ENCODE data around the gene FAM184A.
"Not testable (repeated sequence)": the region's sequence is repeated elsewhere in the genome, so short reads cannot be mapped to it uniquely, and the experiment has no call there.

Gene FAM184A

GRCh38 chr6:119097815-119098361, 19.4 kb upstream of the FAM184A start:
- not testable (repeated sequence) for H3K27ac ChIP-seq (ENCODE audit: low read depth, low read length); H3K4me1 ChIP-seq (ENCODE audit: control insufficient read depth, insufficient read depth, low read length); H3K36me3 ChIP-seq (ENCODE audit: control insufficient read depth, insufficient read depth, low read length); H3K9ac ChIP-seq (ENCODE audit: low read length); H3K4me3 ChIP-seq (ENCODE audit: low read depth, low read length); H3K9me3 ChIP-seq (ENCODE audit: control insufficient read depth, insufficient read depth, low read depth, low read length); H3K27me3 ChIP-seq (ENCODE audit: control insufficient read depth, insufficient read depth, low read length)

GRCh38 chr6:119096721-119097565, 18.5 kb upstream of the FAM184A start:
- H3K27me3 ChIP-seq (ENCODE audit: control insufficient read depth, insufficient read depth, low read length) = no peaks in the 10 kb centered on the region
- H3K36me3 ChIP-seq (ENCODE audit: control insufficient read depth, insufficient read depth, low read length) = no peaks in the 10 kb centered on the region
- H3K9ac ChIP-seq (ENCODE audit: low read length) = no peak overlapping the region
- peaks cover 5% of the 10 kb centered on the region; the same call in 1 of the 2 replicates for H3K4me1 ChIP-seq (ENCODE audit: control insufficient read depth, insufficient read depth, low read length)
- no peak overlapping the region for H3K27ac ChIP-seq (ENCODE audit: low read depth, low read length)
- no peak overlapping the region for H3K4me3 ChIP-seq (ENCODE audit: low read depth, low read length)
- H3K9me3 ChIP-seq (ENCODE audit: control insufficient read depth, insufficient read depth, low read depth, low read length) = no peaks in the 10 kb centered on the region

GRCh38 chr6:119090256-119090655, 11.8 kb upstream of the FAM184A start:
- H3K4me1 ChIP-seq (ENCODE audit: control insufficient read depth, insufficient read depth, low read length) = no peaks in the 10 kb centered on the region
- H3K9me3 ChIP-seq (ENCODE audit: control insufficient read depth, insufficient read depth, low read depth, low read length) = no peaks in the 10 kb centered on the region
- no peak overlapping the region for H3K9ac ChIP-seq (ENCODE audit: low read length)
- no peak overlapping the region for H3K27ac ChIP-seq (ENCODE audit: low read depth, low read length)
- H3K4me3 ChIP-seq (ENCODE audit: low read depth, low read length) = no peak overlapping the region
- H3K36me3 ChIP-seq (ENCODE audit: control insufficient read depth, insufficient read depth, low read length) = no peaks in the 10 kb centered on the region
- no peaks in the 10 kb centered on the region for H3K27me3 ChIP-seq (ENCODE audit: control insufficient read depth, insufficient read depth, low read length)

- Histone ChIP-seq H3K27ac (ENCODE audit: low read depth, low read length) (no peak overlapping the region), H3K9me3 (ENCODE audit: control insufficient read depth, insufficient read depth, low read depth, low read length) (peaks cover 42% of the 10 kb centered on the region), H3K4me1 (ENCODE audit: control insufficient read depth, insufficient read depth, low read length) (no peaks in the 10 kb centered on the region), H3K9ac (ENCODE audit: low read length) (no peak overlapping the region), H3K27me3 (ENCODE audit: control insufficient read depth, insufficient read depth, low read length) (peaks cover 5% of the 10 kb centered on the region), H3K36me3 (ENCODE audit: control insufficient read depth, insufficient read depth, low read length) (no peaks in the 10 kb centered on the region), H3K4me3 (ENCODE audit: low read depth, low read length) (no peak overlapping the region)
These were observed 6.3 kb upstream of the FAM184A start for GRCh38 chr6:119084784-119085183.

GRCh38 chr6:119083007-119083406, 4.5 kb upstream of the FAM184A start:
- no peak overlapping the region for H3K9ac ChIP-seq (ENCODE audit: low read length)
- H3K4me3 ChIP-seq (ENCODE audit: low read depth, low read length) = no peak overlapping the region
- H3K27ac ChIP-seq (ENCODE audit: low read depth, low read length) = no peak overlapping the region
- peaks cover 20% of the 10 kb centered on the region for H3K27me3 ChIP-seq (ENCODE audit: control insufficient read depth, insufficient read depth, low read length)
- H3K9me3 ChIP-seq (ENCODE audit: control insufficient read depth, insufficient read depth, low read depth, low read length) = peaks cover 42% of the 10 kb centered on the region
- no peaks in the 10 kb centered on the region for H3K4me1 ChIP-seq (ENCODE audit: control insufficient read depth, insufficient read depth, low read length)
- no peaks in the 10 kb centered on the region for H3K36me3 ChIP-seq (ENCODE audit: control insufficient read depth, insufficient read depth, low read length)

- no peaks in the 10 kb centered on the region for H3K36me3 ChIP-seq (ENCODE audit: control insufficient read depth, insufficient read depth, low read length)
- H3K4me3 ChIP-seq (ENCODE audit: low read depth, low read length) = peak overlapping the region; percentile 63
- H3K4me1 ChIP-seq (ENCODE audit: control insufficient read depth, insufficient read depth, low read length) = no peaks in the 10 kb centered on the region
- peaks cover 36% of the 10 kb centered on the region for H3K9me3 ChIP-seq (ENCODE audit: control insufficient read depth, insufficient read depth, low read depth, low read length)
- H3K9ac ChIP-seq (ENCODE audit: low read length) = no peak overlapping the region
- H3K27me3 ChIP-seq (ENCODE audit: control insufficient read depth, insufficient read depth, low read length) = peaks cover 39% of the 10 kb centered on the region
- no peak overlapping the region for H3K27ac ChIP-seq (ENCODE audit: low read depth, low read length)
These were observed 882 bp upstream of the FAM184A start for GRCh38 chr6:119079283-119079809.

- Histone ChIP-seq H3K4me3 (ENCODE audit: low read depth, low read length) (peak overlapping the region; percentile 63), H3K36me3 (ENCODE audit: control insufficient read depth, insufficient read depth, low read length) (no peaks in the 10 kb centered on the region), H3K4me1 (ENCODE audit: control insufficient read depth, insufficient read depth, low read length) (no peaks in the 10 kb centered on the region), H3K9me3 (ENCODE audit: control insufficient read depth, insufficient read depth, low read depth, low read length) (peaks cover 20% of the 10 kb centered on the region), H3K9ac (ENCODE audit: low read length) (peak overlapping the region; percentile 12), H3K27ac (ENCODE audit: low read depth, low read length) (no peak overlapping the region), H3K27me3 (ENCODE audit: control insufficient read depth, insufficient read depth, low read length) (peaks cover 39% of the 10 kb centered on the region)
These were observed 655 bp downstream of the FAM184A start for GRCh38 chr6:119077643-119078375.

GRCh38 chr6:119077391-119077642, 1.1 kb downstream of the FAM184A start:
- no peak overlapping the region for H3K9ac ChIP-seq (ENCODE audit: low read length)
- H3K4me3 ChIP-seq (ENCODE audit: low read depth, low read length) = peak overlapping the region; percentile 63
- no peaks in the 10 kb centered on the region for H3K4me1 ChIP-seq (ENCODE audit: control insufficient read depth, insufficient read depth, low read length)
- no peaks in the 10 kb centered on the region for H3K36me3 ChIP-seq (ENCODE audit: control insufficient read depth, insufficient read depth, low read length)
- no peak overlapping the region for H3K27ac ChIP-seq (ENCODE audit: low read depth, low read length)
- peaks cover 15% of the 10 kb centered on the region for H3K9me3 ChIP-seq (ENCODE audit: control insufficient read depth, insufficient read depth, low read depth, low read length)
- H3K27me3 ChIP-seq (ENCODE audit: control insufficient read depth, insufficient read depth, low read length) = peaks cover 39% of the 10 kb centered on the region

GRCh38 chr6:119076576-119077390, 1.7 kb downstream of the FAM184A start:
- H3K36me3 ChIP-seq (ENCODE audit: control insufficient read depth, insufficient read depth, low read length) = no peaks in the 10 kb centered on the region
- 0 out of 2 replicates have a peak overlapping the region, but pooled peaks have one; percentile 63 for H3K4me3 ChIP-seq (ENCODE audit: low read depth, low read length)
- no peaks in the 10 kb centered on the region for H3K4me1 ChIP-seq (ENCODE audit: control insufficient read depth, insufficient read depth, low read length)
- H3K27ac ChIP-seq (ENCODE audit: low read depth, low read length) = no peak overlapping the region
- peaks cover 10% of the 10 kb centered on the region for H3K9me3 ChIP-seq (ENCODE audit: control insufficient read depth, insufficient read depth, low read depth, low read length)
- no peak overlapping the region for H3K9ac ChIP-seq (ENCODE audit: low read length)
- H3K27me3 ChIP-seq (ENCODE audit: control insufficient read depth, insufficient read depth, low read length) = peaks cover 39% of the 10 kb centered on the region

- H3K4me1 ChIP-seq (ENCODE audit: control insufficient read depth, insufficient read depth, low read length) = no peaks in the 10 kb centered on the region
- H3K4me3 ChIP-seq (ENCODE audit: low read depth, low read length) = no peak overlapping the region
- peaks cover 39% of the 10 kb centered on the region for H3K27me3 ChIP-seq (ENCODE audit: control insufficient read depth, insufficient read depth, low read length)
These were observed 2.3 kb downstream of the FAM184A start for GRCh38 chr6:119076173-119076572.

More at GRCh38 chr6:119076173-119076572, 2.3 kb downstream of the FAM184A start:
- no peak overlapping the region for H3K9ac ChIP-seq (ENCODE audit: low read length)
- no peaks in the 10 kb centered on the region for H3K36me3 ChIP-seq (ENCODE audit: control insufficient read depth, insufficient read depth, low read length)
- no peak overlapping the region for H3K27ac ChIP-seq (ENCODE audit: low read depth, low read length)
- H3K9me3 ChIP-seq (ENCODE audit: control insufficient read depth, insufficient read depth, low read depth, low read length) = peaks cover 4% of the 10 kb centered on the region; the same call in 1 of the 2 replicates

Data from HUES6 (cell line).